Panc1 (cell line): ENCODE measurements around the gene FBLIM1.

Experiments
- CTCF ChIP-seq: fragments of 450-650 bp; IDR thresholded peaks from 2 replicates; pipeline ENCODE4 v1.5.1; 2017; ENCODE audit warnings: mild to moderate bottlenecking
- POLR2AphosphoS5 ChIP-seq: IDR thresholded peaks from 2 replicates; pipeline ENCODE4 v1.6.1; 2012; ENCODE audit warnings: mild to moderate bottlenecking, low read depth, low read length, moderate library complexity
- REST ChIP-seq, 2 experiments: IDR thresholded peaks; 2 replicates each; pipeline ENCODE4 v1.6.1; 2011 to 2012; ENCODE audit warnings: low read depth in 2 of 2, control low read depth in 1 of 2, low read length in 1 of 2, mild to moderate bottlenecking in 1 of 2, moderate library complexity in 1 of 2; ENCODE audit not compliant: insufficient read depth in 1 of 2
- SIN3A ChIP-seq: IDR thresholded peaks from 2 replicates; pipeline ENCODE4 v1.6.1; 2012; ENCODE audit warnings: low read depth, mild to moderate bottlenecking, low read length, moderate library complexity, borderline replicate concordance; ENCODE audit not compliant: insufficient read depth
- TCF7L2 ChIP-seq: IDR thresholded peaks from 2 replicates; pipeline ENCODE4 v1.6.1; 2011; ENCODE audit warnings: mild to moderate bottlenecking, low read depth, low read length, inconsistent platforms

- no peak for TF ChIP-seq CTCF
- no peak for TF ChIP-seq TCF7L2
- no peak for TF ChIP-seq POLR2AphosphoS5
- no peak for TF ChIP-seq REST (IDR thresholded peaks at IDR 0.05; ENCODE audit: insufficient read depth in 1 of 2, low read depth in 2 of 2, low read length in 1 of 2)
- TF ChIP-seq SIN3A = no peak
Observed at GRCh38 chr1:15734296-15734695, 24.3 kb upstream of the FBLIM1 start.
